K562 (cell line): ENCODE results near the gene ZFAND2A. TPM values are rescaled to one million over a fixed set of nuclear protein-coding genes. Genes with fewer than 3 reads are reported as not detected.
A peak's percentile ranks its signal among the peaks of the same experiment; 100 is the strongest.

ENCODE experiments used
- BRD9 ChIP-seq: fragments of 450-650 bp; IDR thresholded peaks from 2 replicates; pipeline ENCODE4 v1.6.1; 2018; ENCODE audit warnings: low read depth; ENCODE audit not compliant: partially characterized antibody
- CBFB ChIP-seq: sonication (generic); formaldehyde crosslinking; IDR thresholded peaks from 2 replicates; pipeline ENCODE4 v1.4.0; 2020; ENCODE audit warnings: mild to moderate bottlenecking, missing genetic modification reagents
- ELF2 ChIP-seq: fragments of 250-450 bp; sonication (Bioruptor Pico); IDR thresholded peaks from 2 replicates; pipeline ENCODE4 v1.5.0; 2021; ENCODE audit warnings: mild to moderate bottlenecking
- FOXP1 ChIP-seq: sonication (generic); formaldehyde crosslinking; IDR thresholded peaks from 2 replicates; pipeline ENCODE4 v1.8.0; 2022; ENCODE audit warnings: mild to moderate bottlenecking, missing genetic modification reagents
- FOXP4 ChIP-seq: sonication (generic); formaldehyde crosslinking; IDR thresholded peaks from 2 replicates; pipeline ENCODE4 v1.8.0; 2022; ENCODE audit warnings: mild to moderate bottlenecking, missing genetic modification reagents, borderline replicate concordance
- GATAD2B ChIP-seq: fragments of 450-650 bp; IDR thresholded peaks from 2 replicates; pipeline ENCODE4 v1.6.1; 2017; ENCODE audit warnings: mild to moderate bottlenecking, borderline replicate concordance
- HDAC2 ChIP-seq: fragments of 450-650 bp; IDR thresholded peaks from 2 replicates; pipeline ENCODE4 v1.6.1; 2016; ENCODE audit warnings: mild to moderate bottlenecking
- HNRNPH1 ChIP-seq: fragments of 200-400 bp; formaldehyde crosslinking; optimal IDR thresholded peaks from 2 replicates; pipeline ENCODE3; 2017; ENCODE audit warnings: low read depth, mild to moderate bottlenecking, low read length, moderate library complexity
- HOXB6 ChIP-seq: fragments of 250-450 bp; sonication (Bioruptor Pico); IDR thresholded peaks from 2 replicates; pipeline ENCODE4 v1.5.1; 2022; ENCODE audit warnings: mild to moderate bottlenecking, borderline replicate concordance
- KAT8 ChIP-seq: fragments of 450-650 bp; IDR thresholded peaks from 2 replicates; pipeline ENCODE4 v1.6.1; 2016; ENCODE audit warnings: low read depth, mild to moderate bottlenecking
- KLF1 ChIP-seq: fragments of 450-650 bp; IDR thresholded peaks from 2 replicates; pipeline ENCODE4 v1.6.1; 2016; ENCODE audit warnings: missing genetic modification characterization, missing compliant biosample characterization
- KLF16 ChIP-seq: IDR thresholded peaks from 2 replicates; pipeline ENCODE4 v1.6.1; 2016; ENCODE audit warnings: antibody characterized with exemption
- NFIC ChIP-seq: fragments of 450-650 bp; IDR thresholded peaks from 2 replicates; pipeline ENCODE4 v1.6.1; 2017; ENCODE audit warnings: mild to moderate bottlenecking, inconsistent platforms
- NR2C2 ChIP-seq, 2 experiments: fragments of 200-800 bp in 1 of 2; sonication (Bioruptor generic) in 1 of 2; sonication (generic) in 1 of 2; formaldehyde crosslinking in 1 of 2; IDR thresholded peaks; 2 replicates each; pipeline versions ENCODE4 v1.6.1 to v1.8.0; 2016 to 2022; ENCODE audit warnings: mild to moderate bottlenecking in 1 of 2, missing compliant biosample characterization in 1 of 2, missing genetic modification characterization in 1 of 2, missing genetic modification reagents in 1 of 2
- SMARCA4 ChIP-seq: fragments of 450-650 bp; IDR thresholded peaks from 2 replicates; pipeline ENCODE4 v1.6.1; 2016
- SUPT5H ChIP-seq: fragments of 450-650 bp; IDR thresholded peaks from 2 replicates; pipeline ENCODE4 v1.6.1; 2016
- ZC3H4 ChIP-seq: sonication (generic); formaldehyde crosslinking; IDR thresholded peaks from 2 replicates; pipeline ENCODE4 v1.9.0; 2021; ENCODE audit warnings: missing genetic modification reagents, borderline replicate concordance
- ZNF12 ChIP-seq: sonication (generic); formaldehyde crosslinking; IDR thresholded peaks from 2 replicates; pipeline ENCODE4 v1.4.0; 2020; ENCODE audit warnings: mild to moderate bottlenecking, missing genetic modification reagents
- ZNF583 ChIP-seq: fragments of 250-450 bp; sonication (Bioruptor Pico); IDR thresholded peaks from 2 replicates; pipeline ENCODE4 v1.4.0; 2020
- polyA plus RNA-seq, 8 experiments: library from polyadenylated mRNA; depleted of rRNA in 4 of 8; stranded (reverse) in 5 of 8; unstranded in 3 of 8; fragments of >200 nt; fragmentation: Nextera tagmentation in 2 of 8; fragmentation: Illumina TruSeq in 1 of 8; extraction: Ambion mirVana in 2 of 8; extraction: Trizol in 1 of 8; gene quantifications; 2 replicates each; pipeline versions ENCODE4 v1.2.1 to v1.2.3, GENCODE V29; 2011 to 2014; ENCODE audit warnings: inconsistent platforms in 1 of 8, missing spikeins in 1 of 8
- total RNA-seq, 7 experiments: library from RNA; depleted of rRNA in 6 of 7; stranded (reverse); fragments of >200 nt in 6 of 7; fragmentation: Illumina TruSeq in 2 of 7; extraction: Trizol in 2 of 7; gene quantifications; 2 replicates each; pipeline versions ENCODE4 v1.2.1 to v1.2.3, GENCODE V29; 2011 to 2021; ENCODE audit warnings: low replicate concordance in 1 of 7
- TF ChIP-seq, protein P1 (sequence below): fragments of 450-650 bp; IDR thresholded peaks from 2 replicates; pipeline ENCODE4 v1.6.1; 2017; ENCODE audit warnings: antibody characterized with exemption, mild to moderate bottlenecking
- TF ChIP-seq, protein P2 (sequence below): fragments of 200-800 bp; sonication (Bioruptor generic); IDR thresholded peaks from 2 replicates; pipeline ENCODE4 v1.6.1; 2017; ENCODE audit warnings: missing genetic modification characterization, missing compliant biosample characterization
- TF ChIP-seq, protein P3 (sequence below): sonication (generic); formaldehyde crosslinking; IDR thresholded peaks from 2 replicates; pipeline ENCODE4 v1.8.0; 2022; ENCODE audit warnings: mild to moderate bottlenecking, missing genetic modification reagents

Gene ZFAND2A
- total and polyA plus RNA-seq, 9 of the 15 experiments (the other 6 are each of a cell fraction or from before 2014, with no cell fraction given), result 16.8 to 56.8 (median 26.1) TPM

- TF ChIP-seq, protein P1, sequence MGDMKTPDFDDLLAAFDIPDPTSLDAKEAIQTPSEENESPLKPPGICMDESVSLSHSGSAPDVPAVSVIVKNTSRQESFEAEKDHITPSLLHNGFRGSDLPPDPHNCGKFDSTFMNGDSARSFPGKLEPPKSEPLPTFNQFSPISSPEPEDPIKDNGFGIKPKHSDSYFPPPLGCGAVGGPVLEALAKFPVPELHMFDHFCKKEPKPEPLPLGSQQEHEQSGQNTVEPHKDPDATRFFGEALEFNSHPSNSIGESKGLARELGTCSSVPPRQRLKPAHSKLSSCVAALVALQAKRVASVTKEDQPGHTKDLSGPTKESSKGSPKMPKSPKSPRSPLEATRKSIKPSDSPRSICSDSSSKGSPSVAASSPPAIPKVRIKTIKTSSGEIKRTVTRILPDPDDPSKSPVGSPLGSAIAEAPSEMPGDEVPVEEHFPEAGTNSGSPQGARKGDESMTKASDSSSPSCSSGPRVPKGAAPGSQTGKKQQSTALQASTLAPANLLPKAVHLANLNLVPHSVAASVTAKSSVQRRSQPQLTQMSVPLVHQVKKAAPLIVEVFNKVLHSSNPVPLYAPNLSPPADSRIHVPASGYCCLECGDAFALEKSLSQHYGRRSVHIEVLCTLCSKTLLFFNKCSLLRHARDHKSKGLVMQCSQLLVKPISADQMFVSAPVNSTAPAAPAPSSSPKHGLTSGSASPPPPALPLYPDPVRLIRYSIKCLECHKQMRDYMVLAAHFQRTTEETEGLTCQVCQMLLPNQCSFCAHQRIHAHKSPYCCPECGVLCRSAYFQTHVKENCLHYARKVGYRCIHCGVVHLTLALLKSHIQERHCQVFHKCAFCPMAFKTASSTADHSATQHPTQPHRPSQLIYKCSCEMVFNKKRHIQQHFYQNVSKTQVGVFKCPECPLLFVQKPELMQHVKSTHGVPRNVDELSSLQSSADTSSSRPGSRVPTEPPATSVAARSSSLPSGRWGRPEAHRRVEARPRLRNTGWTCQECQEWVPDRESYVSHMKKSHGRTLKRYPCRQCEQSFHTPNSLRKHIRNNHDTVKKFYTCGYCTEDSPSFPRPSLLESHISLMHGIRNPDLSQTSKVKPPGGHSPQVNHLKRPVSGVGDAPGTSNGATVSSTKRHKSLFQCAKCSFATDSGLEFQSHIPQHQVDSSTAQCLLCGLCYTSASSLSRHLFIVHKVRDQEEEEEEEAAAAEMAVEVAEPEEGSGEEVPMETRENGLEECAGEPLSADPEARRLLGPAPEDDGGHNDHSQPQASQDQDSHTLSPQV, result peak; percentile 49; the same call in 1 of the 2 replicates
- 0 out of 2 replicates have a peak, but pooled peaks have one; percentile 16 for TF ChIP-seq SUPT5H
- peak; percentile 87; the same call in 1 of the 2 replicates for TF ChIP-seq ZC3H4
- TF ChIP-seq ELF2, result 0 out of 2 replicates have a peak, but pooled peaks have one; percentile 21
- 0 out of 2 replicates have a peak, but pooled peaks have one; percentile 6 for TF ChIP-seq GATAD2B
- TF ChIP-seq, protein P2, sequence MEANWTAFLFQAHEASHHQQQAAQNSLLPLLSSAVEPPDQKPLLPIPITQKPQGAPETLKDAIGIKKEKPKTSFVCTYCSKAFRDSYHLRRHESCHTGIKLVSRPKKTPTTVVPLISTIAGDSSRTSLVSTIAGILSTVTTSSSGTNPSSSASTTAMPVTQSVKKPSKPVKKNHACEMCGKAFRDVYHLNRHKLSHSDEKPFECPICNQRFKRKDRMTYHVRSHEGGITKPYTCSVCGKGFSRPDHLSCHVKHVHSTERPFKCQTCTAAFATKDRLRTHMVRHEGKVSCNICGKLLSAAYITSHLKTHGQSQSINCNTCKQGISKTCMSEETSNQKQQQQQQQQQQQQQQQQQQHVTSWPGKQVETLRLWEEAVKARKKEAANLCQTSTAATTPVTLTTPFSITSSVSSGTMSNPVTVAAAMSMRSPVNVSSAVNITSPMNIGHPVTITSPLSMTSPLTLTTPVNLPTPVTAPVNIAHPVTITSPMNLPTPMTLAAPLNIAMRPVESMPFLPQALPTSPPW, result peak; percentile 25
- no peak for TF ChIP-seq KLF1 (tag)
- TF ChIP-seq BRD9, result peak; percentile 60
- 0 out of 2 replicates have a peak, but pooled peaks have one; percentile 7 for TF ChIP-seq NFIC
- TF ChIP-seq NR2C2 (CRISPR knock-in tag; IDR thresholded peaks at IDR 0.05), result no peak
- TF ChIP-seq NR2C2 (tag; IDR thresholded peaks at IDR 0.05), result 0 out of 2 replicates have a peak, but pooled peaks have one; percentile 6
- 0 out of 2 replicates have a peak, but pooled peaks have one; percentile 34 for TF ChIP-seq CBFB (CRISPR knock-in tag)
- TF ChIP-seq KLF16, result no peak
- TF ChIP-seq SMARCA4, result 0 out of 2 replicates have a peak, but pooled peaks have one; percentile 22
- TF ChIP-seq HDAC2, result peak; percentile 53; the same call in 1 of the 2 replicates
- TF ChIP-seq FOXP4 (CRISPR knock-in tag), result no peak
- 0 out of 2 replicates have a peak, but pooled peaks have one; percentile 41 for TF ChIP-seq FOXP1 (CRISPR knock-in tag)
- TF ChIP-seq ZNF12 (CRISPR knock-in tag), result peak; percentile 36; the same call in 1 of the 2 replicates
- TF ChIP-seq, protein P3, sequence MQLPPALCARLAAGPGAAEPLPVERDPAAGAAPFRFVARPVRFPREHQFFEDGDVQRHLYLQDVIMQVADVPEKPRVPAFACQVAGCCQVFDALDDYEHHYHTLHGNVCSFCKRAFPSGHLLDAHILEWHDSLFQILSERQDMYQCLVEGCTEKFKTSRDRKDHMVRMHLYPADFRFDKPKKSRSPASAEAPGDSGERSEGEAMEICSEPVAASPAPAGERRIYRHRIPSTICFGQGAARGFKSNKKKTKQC (CRISPR knock-in tag), result 0 out of 2 replicates have a peak, but pooled peaks have one; percentile 58
- no peak for TF ChIP-seq ZNF583 (CRISPR knock-in tag)
- no peak for TF ChIP-seq HOXB6 (CRISPR knock-in tag)
- no peak for TF ChIP-seq KAT8
- no peak for TF ChIP-seq HNRNPH1
These were observed 650 bp upstream of the ZFAND2A start (continued) for GRCh38 chr7:1160670-1161021.
